Measurements from ENCODE around the gene DLGAP3.

Gene DLGAP3

DNA sequence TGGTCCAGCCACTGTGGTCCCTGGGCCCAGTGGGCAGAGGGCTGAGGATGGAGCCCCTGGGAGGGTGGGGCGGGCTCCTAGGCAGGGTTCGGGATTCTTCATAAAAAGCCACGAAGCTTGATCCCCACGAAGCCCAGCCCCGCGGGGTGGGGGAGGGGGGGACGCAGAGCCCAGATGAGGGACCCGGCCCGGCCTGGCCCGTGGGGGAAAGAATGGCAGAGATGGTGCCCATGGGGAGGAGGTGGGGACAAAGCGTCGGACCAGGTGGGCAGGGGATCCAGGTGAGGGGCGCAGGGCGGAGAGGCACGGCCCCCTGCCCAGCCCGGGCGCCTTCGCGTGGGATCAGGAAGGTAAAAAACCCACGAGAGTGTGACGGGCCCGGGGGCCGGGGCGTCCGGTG lies 63.9 kb downstream of the DLGAP3 start:
- no peak for DNase-seq (ENCODE audit: low read depth)

GRCh38 chr1:34864759-34865158 lies 64.7 kb downstream of the DLGAP3 start:
- DNase-seq (ENCODE audit: low read depth), result no peak

GRCh38 chr1:34863501-34863900 lies 65.9 kb downstream of the DLGAP3 start:
- no peak for DNase-seq (ENCODE audit: low read depth)

DNA sequence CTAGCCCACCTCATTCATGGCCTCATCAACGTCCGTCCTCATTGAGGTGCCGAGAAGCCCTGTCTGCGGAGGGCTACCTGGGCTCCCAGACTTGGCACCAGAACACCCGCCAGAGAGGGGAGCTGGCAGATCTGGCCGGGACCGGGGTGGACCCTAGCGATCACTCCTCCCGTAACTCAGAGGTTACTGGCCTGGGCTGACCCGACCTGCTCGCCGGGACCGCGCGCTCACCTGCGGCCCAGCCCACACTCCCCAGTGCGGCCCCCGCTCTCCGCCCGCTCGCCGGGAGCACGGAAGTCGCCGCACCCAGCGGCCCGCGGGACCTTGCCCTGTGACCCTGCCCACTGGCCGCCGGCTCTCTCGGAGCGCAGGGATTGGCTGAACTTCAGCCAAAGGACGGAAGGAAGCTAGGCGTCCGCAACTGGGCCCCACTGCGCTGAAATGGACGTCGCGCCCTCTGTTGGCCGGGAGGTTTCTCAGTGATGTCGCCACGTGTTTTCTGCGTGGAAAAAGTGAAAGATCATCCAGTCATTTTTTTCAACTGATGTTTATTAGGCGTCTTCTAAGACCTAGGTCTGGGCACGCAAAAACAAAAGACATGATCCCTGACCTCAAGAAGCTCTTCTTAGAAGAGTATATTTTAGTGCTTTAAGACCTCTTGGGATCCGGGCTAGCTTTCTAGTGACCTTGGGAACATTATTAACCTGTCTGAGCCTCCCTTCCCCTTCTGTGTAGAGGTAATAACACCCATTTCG lies 69.8 kb downstream of the DLGAP3 start, which contains the start of gene SMIM12:
Gene SMIM12 (minus strand): TSS at position 304 of the 755 bp plus-strand sequence. CDS start 3,772 bp downstream, outside the sequence.
- peak; percentile 96 for DNase-seq (ENCODE audit: low read depth)

DNA sequence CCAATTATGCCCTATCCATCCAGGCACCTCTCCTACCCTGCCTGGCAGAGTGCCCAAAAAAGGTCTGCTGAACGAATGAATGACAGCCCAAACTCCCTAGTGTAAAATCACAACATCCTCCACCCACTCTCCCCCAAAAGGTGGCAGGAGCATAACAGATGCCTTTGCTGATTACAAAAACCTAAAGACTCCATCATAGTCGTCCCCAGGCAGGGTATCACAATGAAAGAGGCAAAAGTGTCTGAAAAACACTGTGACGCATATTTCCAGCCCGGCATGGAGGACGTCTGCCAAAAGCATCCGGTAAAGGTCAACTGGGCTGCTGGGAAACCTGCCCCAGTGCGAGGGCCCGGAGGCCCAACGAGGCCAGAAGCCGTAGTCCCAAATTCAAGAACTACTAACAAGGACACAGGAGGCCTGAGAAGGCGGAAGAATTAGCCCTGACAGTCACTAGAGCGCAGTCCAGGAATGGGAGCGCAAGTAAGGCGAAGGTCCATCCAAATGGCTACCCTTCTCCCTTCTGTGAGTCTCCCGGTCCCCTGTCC lies 70.5 kb downstream of the DLGAP3 start:
- DNase-seq (ENCODE audit: low read depth), result peak; percentile 40

GRCh38 chr1:34856697-34857096 lies 72.8 kb downstream of the DLGAP3 start:
- no peak for DNase-seq (ENCODE audit: low read depth)

DNA sequence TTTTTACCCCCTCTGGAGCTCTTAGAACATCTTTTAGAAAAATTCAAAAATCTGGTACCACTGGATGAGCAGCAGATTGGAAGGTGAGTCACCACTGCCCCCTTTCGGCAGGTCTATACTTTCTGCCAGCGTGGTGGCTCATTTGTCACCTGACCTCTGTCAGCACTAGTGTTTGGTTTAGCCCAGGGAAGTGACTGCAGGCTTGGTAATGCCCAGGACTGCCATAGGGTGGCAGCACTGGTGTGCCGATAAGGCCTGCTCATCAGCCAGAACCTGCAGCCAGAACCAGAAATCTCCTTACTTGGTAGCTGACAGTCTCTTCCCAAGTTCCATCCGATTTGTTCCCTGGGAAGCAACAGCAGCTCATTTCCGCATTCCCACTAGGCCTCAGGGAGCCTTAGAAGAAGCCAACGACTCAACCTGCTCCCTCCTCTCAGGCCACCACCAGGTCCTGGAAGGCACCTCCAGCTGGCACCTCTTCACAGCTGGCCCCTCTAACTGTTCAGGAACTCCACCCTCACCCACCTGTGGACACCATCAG lies 76.7 kb downstream of the DLGAP3 start:
- DNase-seq (ENCODE audit: low read depth), result peak; percentile 90

DNA sequence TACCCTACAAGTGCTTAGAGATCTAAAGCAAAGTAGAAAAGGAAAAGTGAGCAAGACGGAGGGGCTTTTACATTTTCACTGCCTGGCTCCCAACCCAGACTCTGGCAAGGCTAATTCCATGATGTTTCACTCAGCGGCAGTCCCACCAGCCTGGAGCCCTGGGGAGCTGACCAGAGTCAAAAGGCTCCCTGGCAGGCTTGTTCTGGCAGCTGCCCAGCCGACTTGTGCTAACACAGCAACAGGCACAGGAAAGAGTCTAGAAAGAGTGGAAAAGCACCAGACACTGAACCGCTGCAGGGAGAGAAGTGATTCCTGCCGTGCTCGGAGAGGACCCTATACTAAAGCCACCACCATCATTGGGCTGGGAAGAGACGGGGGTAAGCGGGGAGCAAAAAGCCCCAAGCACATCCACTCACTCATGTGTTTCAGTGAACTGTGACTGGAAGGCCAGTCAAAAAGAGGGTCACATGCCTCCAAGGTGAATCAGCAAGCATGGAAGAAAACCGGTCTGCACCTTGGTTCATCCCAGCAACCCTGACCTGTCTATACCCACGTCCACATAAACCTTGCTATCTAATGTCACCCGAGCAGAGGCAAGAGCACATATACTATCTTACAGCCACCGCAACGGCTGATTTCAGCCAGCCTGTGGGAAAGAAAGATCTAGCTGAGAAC lies 77.9 kb downstream of the DLGAP3 start:
- no peak for DNase-seq (ENCODE audit: low read depth)

DNA sequence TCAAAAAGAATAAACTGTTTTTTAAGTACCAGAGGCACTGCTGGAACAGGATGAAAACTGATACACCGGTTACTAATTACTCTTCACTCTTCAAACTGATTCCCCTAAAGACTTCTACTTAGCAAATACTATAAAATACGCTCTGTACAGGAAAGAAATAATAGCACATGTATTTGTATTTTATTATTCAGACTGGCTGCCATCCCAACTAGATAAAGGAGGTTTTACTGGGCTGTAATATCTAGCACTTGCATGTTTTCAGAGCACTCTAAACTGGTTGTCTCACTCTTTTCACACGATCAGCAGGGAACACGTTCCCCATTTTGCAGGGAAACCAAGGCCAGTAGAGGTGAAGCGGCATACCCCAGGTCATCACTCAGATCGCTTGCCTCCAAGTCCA lies 79.1 kb downstream of the DLGAP3 start:
- DNase-seq (ENCODE audit: low read depth), result no peak

DNA sequence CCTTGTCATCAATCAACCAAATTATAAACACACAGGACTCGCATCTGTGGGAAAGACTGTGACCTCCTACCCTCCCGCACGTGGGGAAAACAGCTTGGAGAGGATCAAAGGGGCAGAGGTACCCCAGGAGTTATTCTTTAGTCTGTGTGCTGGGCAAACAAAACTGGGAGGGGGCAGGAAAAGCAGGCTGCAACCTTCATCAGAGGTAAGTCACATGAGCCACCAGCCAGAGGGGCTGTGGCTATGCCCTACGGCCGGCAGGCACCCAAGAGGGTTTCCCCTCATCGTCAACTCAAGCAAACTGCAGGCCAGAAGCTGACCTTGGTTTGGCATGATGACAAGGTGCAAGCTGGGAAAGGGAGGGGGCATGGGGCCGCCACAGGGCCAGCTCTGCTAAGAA lies 82.4 kb downstream of the DLGAP3 start:
- DNase-seq (ENCODE audit: low read depth), result no peak

DNA sequence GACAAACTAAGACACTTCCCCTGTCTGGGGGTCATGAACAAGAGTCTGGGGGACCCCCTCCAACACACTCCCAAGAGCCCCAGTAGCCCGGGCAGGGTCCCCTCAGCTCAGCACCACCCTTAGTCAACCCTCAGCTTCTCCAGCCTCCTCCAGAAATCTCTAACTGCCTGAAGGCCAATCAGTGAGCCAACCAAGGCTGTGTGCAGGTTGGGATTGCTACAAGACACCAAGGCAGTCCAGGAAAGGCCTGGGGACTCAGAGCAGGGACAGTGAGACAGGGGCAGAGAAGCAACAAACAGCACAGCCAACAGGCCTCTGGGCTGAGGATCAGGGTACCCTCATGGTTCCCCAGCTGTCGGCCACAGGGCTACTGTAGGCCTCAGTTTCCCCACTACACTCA lies 83.2 kb downstream of the DLGAP3 start:
- DNase-seq (ENCODE audit: low read depth), result no peak

GRCh38 chr1:34845131-34845901 lies 84.1 kb downstream of the DLGAP3 start:
- no peak for DNase-seq (ENCODE audit: low read depth)

DNA sequence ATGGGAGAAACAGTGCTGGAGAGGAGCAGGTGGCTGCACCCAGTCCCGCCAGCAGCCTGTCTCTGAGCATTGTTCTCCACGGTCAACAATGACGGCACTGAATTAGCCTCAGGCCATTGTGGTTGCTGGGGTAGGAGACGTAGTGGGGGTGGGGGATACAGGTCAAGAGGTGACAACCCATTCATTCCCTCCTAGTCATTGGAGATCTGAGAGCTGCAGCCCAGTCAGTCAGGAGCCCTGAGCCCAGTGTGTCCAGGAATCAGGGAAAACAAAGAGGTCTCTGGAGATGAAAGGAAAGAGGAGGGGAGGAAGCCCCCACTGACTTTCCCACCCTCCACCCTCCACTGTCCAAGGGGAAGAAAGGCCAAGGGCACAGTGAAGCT lies 85.2 kb downstream of the DLGAP3 start:
- DNase-seq (ENCODE audit: low read depth), result no peak

- no peak for DNase-seq (ENCODE audit: low read depth)
These were observed 85.8 kb downstream of the DLGAP3 start for GRCh38 chr1:34843392-34844251.

- no peak for DNase-seq (ENCODE audit: low read depth)
These were observed 86.5 kb downstream of the DLGAP3 start for GRCh38 chr1:34842952-34843371.

DNA sequence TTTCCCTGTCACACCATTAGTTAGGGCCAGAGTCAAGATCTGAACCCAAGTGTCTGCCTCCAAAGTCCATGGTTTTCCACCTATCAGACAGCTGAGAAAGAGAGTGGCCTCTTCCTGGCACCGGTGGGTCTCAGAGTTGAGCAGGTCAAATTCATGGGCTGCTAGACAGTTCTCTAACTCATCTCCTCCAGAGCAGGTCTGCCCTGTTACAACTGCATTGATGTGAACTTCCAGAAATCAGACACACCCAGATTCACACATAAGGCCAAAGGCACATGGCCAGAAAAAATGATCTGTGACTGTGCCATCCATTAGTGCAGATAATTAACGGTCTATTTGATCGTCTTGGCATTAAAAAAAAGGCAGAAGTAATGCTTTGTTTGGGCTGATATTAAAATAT lies 87.4 kb downstream of the DLGAP3 start:
- no peak for DNase-seq (ENCODE audit: low read depth)

- no peak for DNase-seq (ENCODE audit: low read depth)
These were observed 89.0 kb downstream of the DLGAP3 start for GRCh38 chr1:34840426-34840825.

- DNase-seq (ENCODE audit: low read depth), result no peak
These were observed 89.7 kb downstream of the DLGAP3 start for GRCh38 chr1:34839526-34840305.

DNA sequence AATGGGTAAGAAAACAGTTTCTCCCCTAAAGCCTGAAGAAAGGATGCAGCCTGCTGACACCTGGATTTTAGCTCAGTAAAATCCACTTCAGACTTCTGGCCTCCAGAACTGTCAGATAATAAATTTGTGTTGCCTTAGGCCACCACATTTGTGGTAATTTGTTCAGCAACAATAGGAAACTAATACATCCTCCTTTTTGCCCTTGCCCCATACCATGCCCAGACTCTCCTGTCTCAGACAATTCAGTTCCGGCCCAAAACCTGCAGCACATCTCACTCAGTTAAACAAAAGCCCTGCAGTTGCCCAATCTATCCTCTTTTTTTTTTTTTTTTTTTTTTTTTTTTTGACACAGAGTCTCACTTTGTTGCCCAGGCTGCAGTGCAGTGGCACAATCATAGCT lies 95.7 kb downstream of the DLGAP3 start:
- no peak for DNase-seq (ENCODE audit: low read depth)

- no peak for DNase-seq (ENCODE audit: low read depth)
These were observed 97.7 kb downstream of the DLGAP3 start for GRCh38 chr1:34831721-34832246.
